ENCODE data around the gene GUCY2C. TPM values are rescaled to one million over a fixed set of nuclear protein-coding genes. Genes with fewer than 3 reads are reported as not detected.
"Not testable (repeated sequence)": the region's sequence is repeated elsewhere in the genome, so short reads cannot be mapped to it uniquely, and the experiment has no call there.

GUCY2C gene
- total RNA-seq, 2 donors from 2014 or later: not detected

DNA sequence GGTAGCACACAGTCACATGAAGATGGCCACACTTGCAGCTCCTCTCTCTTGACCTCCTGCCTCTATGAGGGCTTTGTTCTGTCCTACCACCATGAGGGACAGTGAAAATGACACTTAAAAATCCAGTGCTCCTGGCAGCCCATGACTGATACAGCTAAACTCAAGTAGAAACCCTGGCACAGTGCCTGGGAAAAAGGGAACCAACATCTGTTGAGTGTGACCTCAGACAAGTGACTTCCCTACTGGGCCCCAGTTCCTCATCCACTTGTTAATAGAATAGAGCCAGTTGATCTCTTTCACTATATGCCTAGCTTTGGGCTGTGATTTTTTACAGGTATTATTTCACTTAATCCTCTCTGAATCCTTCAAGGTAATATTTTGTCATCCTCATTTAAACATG is 4.8 kb downstream of the GUCY2C start:
- intact Hi-C loops (cut with DNase I): no loop called here
- peak; percentile 74 to 87 for ATAC-seq
- DNase-seq: peak; percentile 66

DNA sequence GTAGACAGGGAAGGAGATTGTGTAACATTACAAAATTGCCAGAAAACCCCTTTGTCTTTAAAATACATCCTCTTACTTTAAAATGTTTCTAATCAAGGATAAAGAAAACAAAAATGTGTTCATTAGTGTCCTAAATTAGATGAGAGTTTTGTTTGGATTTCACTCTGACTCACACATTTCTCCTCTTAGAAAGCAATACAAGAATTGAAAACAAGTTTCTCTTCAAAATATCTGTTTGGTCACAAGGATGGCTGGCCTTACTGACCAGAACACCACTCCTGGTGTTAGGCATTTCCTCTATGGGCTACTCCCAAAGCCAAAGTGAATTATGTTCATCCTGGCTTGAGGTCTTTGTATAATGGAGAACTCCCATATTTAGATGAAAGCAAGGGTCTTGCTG is 6.4 kb downstream of the GUCY2C start:
- no peak for DNase-seq
- no peak for ATAC-seq
- intact Hi-C loops (cut with DNase I): no loop called here

DNA sequence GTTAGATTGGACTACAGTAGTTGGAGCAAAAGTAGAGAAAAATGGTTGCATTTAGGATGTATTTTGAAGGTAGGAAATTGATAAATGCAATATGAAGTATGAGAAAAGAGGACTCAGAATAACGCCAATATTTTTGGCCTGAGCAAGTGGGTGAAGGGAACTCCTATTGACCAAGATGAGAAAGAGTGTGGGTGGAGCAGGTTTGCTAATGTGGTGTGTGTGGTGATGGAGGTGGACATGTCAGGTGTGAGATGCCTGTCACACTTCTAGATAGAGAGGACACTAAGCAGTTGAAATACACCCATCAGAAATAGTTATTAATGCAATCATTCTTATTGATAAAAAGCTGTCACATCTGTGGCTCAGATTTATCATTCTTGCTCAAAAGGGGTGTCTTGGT is 7.3 kb downstream of the GUCY2C start:
- ATAC-seq (no peak), DNase-seq (no peak)
- intact Hi-C loops (cut with DNase I): no loop called here

DNA sequence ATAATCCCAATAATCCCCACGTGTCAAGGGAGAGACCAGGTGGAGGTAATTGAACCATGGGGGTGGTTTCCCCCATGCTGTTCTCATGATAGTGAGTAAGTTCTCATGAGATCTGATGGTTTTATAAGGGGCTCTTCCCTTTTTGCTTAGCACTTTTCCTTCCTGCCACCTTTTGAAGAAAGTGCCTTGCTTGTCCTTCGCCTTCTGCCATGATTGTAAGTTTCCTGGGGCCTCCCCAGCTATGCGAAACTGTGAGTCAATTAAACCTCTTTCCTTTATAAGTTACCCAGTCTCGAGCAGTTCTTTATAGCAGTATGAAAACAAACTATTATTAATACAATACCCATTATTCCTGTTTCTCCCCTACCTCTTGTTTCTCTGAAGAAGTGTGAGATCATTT is 14.2 kb downstream of the GUCY2C start:
- DNase-seq; ATAC-seq; intact Hi-C loops (cut with DNase I): not testable (repeated sequence)

GRCh38 chr12:14681625-14682024 is 14.8 kb downstream of the GUCY2C start:
- no peak for ATAC-seq
- intact Hi-C loops (cut with DNase I): no loop called here

DNA sequence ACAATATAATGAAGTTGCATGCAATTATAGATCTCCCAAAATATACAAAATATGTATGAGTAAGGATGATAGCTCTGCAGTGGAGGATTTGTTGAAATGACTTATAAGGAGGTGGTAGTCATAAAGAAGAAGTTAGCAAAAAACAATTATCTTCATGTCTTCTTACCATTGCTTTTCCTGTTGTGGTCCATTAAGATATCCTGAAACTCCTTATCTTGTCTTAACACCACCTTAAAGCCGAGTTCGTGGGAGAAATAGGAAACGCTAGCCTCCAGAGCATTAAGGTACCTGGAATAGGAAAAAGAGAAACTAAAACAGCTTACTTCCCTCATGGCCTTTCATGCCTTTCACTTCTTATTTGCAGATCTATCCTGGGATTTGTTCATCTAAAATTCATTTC is 15.2 kb downstream of the GUCY2C start:
- intact Hi-C loops (cut with DNase I): no loop called here
- no peak for DNase-seq
- no peak for ATAC-seq

More at GRCh38 chr12:14681625-14682024, 14.8 kb downstream of the GUCY2C start:
- DNase-seq: no peak

GRCh38 chr12:14678547-14679150 is 17.8 kb downstream of the GUCY2C start:
- ATAC-seq: no peak
- no peak for DNase-seq
- intact Hi-C loops (cut with DNase I): no loop called here

GRCh38 chr12:14668591-14668990 is 27.8 kb downstream of the GUCY2C start:
- no peak for DNase-seq

DNA sequence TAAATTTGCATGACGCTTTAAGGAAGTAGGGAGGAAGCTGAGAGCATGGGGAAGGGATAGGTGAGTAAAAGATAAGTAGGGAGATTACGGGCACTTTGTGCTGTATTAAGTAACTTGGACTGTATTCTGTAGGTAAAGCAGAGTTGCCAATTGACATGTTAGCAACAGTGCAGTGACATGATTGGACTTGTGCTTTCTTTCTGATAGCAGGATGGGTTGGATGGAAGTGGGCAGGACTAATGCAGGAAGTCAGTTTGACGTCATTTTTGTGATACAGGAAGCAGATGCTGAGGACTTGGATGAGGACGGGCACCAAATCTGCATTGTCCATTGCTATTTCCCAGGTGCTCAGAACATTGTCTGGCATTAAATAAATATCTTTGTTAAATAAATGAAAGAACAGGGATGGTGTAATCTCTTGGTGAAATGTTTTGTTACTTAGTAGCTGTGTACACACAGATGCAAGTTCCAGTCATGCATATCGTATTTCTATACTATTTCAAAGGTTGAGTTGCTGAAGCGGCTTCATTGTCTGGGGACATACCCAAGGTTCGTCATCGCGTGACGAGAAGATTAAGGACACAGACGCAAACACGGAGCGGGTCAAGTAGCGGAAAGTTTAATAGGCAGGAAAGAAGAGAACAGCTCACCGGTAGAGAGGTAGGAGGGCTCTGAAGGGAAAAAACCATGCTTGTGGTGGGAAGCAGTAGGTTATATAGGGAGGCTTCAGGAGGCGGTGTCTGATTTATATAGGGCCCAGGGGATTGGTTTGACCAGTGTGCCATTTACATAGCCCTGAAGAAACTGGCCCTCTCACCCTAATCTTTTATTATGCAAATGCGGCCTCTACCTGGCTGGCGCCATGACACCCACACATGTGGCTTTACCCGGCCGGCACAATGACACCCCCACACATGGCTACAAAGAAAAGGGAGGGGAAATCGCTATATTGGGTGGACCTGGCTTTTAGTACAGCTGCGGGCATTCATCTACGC is 30.7 kb downstream of the GUCY2C start:
- intact Hi-C loops (cut with DNase I): loop anchor here in 1 of 2 donors (2.0 kb wide), 1 partner anchor 427 kb away; no protein-coding TSS in a partner anchor
- no peak for ATAC-seq
- no peak for DNase-seq

More at GRCh38 chr12:14668591-14668990, 27.8 kb downstream of the GUCY2C start:
- no peak for ATAC-seq
- intact Hi-C loops (cut with DNase I): no loop called here

DNA sequence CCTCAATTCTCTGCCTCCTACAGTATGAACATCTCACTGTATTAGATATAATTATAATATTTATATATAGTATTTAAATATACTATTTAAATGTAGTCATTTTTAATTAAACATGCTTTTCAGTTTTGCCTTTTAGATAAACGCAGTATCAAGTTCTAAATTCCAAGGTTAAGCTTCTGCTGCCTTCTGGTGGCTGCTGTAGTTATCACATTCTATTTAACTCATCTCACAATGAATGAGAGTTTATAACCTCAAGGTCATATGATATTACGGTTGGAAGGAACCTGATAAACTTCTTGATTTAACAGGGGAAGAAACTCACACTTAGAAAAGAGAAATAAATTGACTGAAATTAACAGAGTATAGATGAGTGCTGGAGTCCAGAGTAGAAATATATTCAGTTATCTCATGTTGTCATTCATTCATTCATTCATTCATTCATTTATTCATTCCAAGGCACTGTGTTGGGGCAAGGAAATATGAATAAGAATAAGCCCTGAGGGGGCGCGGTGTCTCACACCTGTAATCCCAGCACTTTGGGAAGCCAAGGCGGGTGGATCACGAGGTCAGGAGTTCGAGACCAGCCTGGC is 31.9 kb downstream of the GUCY2C start:
- intact Hi-C loops (cut with DNase I): loop anchor here in 1 of 2 donors (2.0 kb wide), 1 partner anchor 426 kb away; no protein-coding TSS in a partner anchor
- DNase-seq (no peak), ATAC-seq (peak in 1 of 2 donors; percentile 66)

DNA sequence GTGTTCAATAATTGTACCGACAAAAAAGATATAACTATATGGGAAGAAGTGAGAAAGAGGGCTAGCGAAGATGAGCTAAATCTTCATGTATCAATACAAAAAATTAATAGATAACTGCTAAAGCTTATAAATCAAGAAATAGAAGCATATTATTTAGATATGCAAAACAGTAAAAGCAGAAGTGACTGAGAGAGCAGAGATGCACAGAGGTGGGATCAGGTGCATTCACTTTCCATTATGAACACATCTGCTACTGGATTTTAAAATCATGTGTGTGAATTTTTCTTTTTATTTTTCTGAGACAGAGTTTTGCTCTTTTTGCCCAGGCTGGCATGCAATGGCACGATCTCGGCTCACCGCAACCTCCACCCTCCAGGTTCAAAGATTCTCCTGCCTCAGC is 33.4 kb downstream of the GUCY2C start:
- ATAC-seq: no peak
- intact Hi-C loops (cut with DNase I): no loop called here
- DNase-seq: no peak

GRCh38 chr12:14656846-14657245 is 39.6 kb downstream of the GUCY2C start:
- DNase-seq (no peak), ATAC-seq (no peak)
- intact Hi-C loops (cut with DNase I): no loop called here

- DNase-seq (no peak), ATAC-seq (no peak)
- intact Hi-C loops (cut with DNase I): no loop called here
Observed at GRCh38 chr12:14655284-14655683, 41.1 kb downstream of the GUCY2C start.

GRCh38 chr12:14654842-14655241 is 41.6 kb downstream of the GUCY2C start:
- no peak for ATAC-seq
- intact Hi-C loops (cut with DNase I): no loop called here
- DNase-seq: no peak

DNA sequence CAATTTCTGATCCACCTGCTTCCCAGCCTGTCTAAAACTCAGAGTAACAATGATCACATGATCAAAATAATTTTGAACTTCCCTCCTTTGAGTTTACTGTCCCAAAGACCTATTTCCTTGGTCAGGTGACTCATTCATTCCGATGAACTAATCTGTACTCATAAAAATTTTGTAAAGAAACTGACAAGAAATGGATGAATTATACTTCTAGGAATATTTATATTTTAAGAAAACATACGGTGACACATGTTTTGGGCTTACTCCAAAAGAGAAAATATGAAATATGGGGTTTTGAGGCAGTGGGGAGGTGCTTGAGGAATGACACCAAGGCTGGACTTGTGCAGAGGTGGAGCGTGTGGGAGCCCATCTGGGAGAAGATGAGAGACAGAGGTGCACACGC is 42.0 kb downstream of the GUCY2C start:
- ATAC-seq (no peak), DNase-seq (no peak)
- intact Hi-C loops (cut with DNase I): no loop called here

DNA sequence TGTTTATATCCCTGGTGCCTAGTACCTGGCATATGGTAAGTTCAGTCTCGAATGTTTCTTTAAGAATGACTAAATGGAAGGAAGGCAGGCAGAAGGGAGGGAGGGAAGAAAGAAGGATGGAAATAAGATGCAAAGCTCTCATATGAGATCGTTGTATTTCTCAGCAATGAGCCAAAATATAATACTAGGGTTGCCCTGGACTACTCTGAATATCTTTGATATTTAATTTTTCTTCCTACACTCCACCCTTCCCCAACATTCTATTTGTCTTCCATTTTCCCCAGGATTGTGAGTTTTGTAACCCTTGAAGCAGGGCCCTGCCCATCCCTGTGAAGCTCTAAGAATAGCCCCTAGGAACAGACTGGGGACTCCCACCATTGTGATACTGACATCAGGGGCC is 43.9 kb downstream of the GUCY2C start:
- intact Hi-C loops (cut with DNase I): no loop called here
- ATAC-seq (no peak), DNase-seq (no peak)

DNA sequence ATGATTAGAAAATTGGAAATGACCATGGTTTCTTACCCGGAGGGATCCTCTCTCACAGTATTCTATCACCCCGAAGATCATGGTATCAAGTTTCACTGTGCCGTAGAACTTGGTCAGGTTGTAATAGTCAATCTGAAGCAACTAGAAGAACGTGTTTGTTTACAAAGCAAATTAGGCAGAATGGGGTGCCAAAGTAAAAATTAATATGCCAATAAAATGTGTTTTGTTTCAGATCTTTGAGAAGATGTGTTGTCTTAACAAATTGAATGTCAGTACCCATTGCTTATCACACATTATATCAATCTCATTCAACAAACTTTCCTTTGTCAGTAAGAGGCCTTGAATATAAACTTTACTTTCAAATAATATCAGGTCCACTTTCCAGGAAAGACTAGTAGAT is 45.0 kb downstream of the GUCY2C start:
- ATAC-seq (no peak), DNase-seq (no peak)
- intact Hi-C loops (cut with DNase I): no loop called here

DNA sequence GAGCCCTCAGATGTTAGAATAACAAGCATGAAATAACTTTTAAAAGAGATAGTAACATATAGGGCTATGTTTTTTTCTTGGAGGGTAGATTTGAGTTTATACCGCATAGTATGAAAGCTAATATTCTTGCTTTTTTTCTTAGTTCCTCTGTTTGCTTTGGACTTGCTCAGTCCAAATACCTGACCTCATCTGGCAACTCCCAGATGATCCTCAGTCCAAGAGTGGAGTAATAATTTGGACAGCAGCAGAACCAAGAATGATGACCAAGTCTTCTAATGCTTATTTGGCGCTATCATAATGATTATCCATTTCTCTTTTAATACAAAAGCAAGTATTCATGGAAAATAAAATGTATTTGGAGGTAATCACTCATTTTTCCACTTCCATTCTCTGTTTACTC is 45.6 kb downstream of the GUCY2C start:
- DNase-seq: no peak
- intact Hi-C loops (cut with DNase I): no loop called here

DNA sequence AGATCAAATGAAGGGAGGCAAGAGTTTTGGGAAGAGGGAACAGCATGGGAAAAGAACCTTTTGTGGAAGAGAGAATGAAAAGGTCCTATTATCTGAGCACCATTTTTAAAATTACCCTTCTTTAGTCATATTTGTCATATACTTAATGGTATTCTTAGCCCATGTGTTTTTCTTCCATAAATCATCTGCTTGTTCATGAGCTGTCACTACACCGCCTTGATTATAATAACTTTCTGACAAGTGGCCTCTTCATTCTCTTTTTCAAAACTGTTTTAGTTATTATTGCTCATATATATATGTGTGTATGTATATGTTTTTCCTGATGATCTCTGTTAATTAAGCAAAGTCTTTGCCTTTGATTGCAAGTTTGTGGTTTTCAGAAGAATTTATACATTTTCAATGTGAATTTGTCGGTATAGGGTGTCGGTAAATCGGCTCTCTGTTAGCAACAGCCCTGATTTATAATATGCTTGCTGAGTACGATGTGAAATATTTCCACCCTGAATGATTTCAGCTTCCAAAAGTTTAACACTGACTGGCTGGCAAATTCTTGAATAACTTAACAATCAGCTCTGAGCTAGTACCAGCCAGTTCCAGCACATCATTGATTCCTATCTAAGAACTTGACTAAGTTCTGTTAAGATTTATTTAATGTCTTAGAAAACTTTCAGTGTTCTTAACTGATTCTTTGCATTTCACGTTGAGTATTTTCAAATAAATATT is 49.2 kb downstream of the GUCY2C start:
- intact Hi-C loops (cut with DNase I): loop anchor here in 1 of 2 donors (10.0 kb wide), 1 partner anchor 358 kb away; no protein-coding TSS in a partner anchor
- DNase-seq (no peak), ATAC-seq (peak in 1 of 2 donors; percentile 65)

More for the DNA sequence above, 45.6 kb downstream of the GUCY2C start:
- peak; percentile 55 to 90 for ATAC-seq
